Effector memory CD4-positive, alpha-beta T cell (primary cell): ENCODE results near the gene CYCS.

Experiments
- DNase-seq, 3 donors: peaks; one replicate each; pipeline ENCODE4 v3.0.0-alpha.2; 2020
- H3K27ac ChIP-seq: 2 replicates; pipeline ENCODE4 v1.7.0; 2013; ENCODE audit warnings: mild to moderate bottlenecking, low read length, moderate library complexity; ENCODE audit not compliant: insufficient read depth, poor library complexity, severe bottlenecking
- H3K27me3 ChIP-seq: replicated peaks from 2 replicates; pipeline ENCODE4 v1.7.0; 2013; ENCODE audit warnings: mild to moderate bottlenecking, low read length; ENCODE audit not compliant: insufficient read depth, control insufficient read depth, poor library complexity, severe bottlenecking
- H3K36me3 ChIP-seq: 2 replicates; pipeline ENCODE4 v1.7.0; 2013; ENCODE audit warnings: mild to moderate bottlenecking, low read length, moderate library complexity; ENCODE audit not compliant: control insufficient read depth, insufficient read depth
- H3K4me1 ChIP-seq: 2 replicates; pipeline ENCODE4 v1.7.0; 2013; ENCODE audit warnings: low read length, mild to moderate bottlenecking; ENCODE audit not compliant: control insufficient read depth, insufficient read depth, poor library complexity, severe bottlenecking
- H3K4me3 ChIP-seq: 2 replicates; pipeline ENCODE4 v1.7.0; 2013; ENCODE audit warnings: low read length, low read depth, mild to moderate bottlenecking; ENCODE audit not compliant: insufficient read depth, poor library complexity, severe bottlenecking
- H3K9me3 ChIP-seq: 2 replicates; pipeline ENCODE4 v1.7.0; 2013; ENCODE audit warnings: mild to moderate bottlenecking, low read length, moderate library complexity; ENCODE audit not compliant: control insufficient read depth

Gene CYCS

GRCh38 chr7:25077096-25077495, 48.0 kb downstream of the CYCS start:
- no peak for DNase-seq
- no peaks in the 10 kb centered on the region for H3K36me3 ChIP-seq
- H3K4me1 ChIP-seq, result no peaks in the 10 kb centered on the region
- no peak overlapping the region for H3K4me3 ChIP-seq
- H3K9me3 ChIP-seq, result no peaks in the 10 kb centered on the region
- H3K27ac ChIP-seq, result no peak overlapping the region
- H3K27me3 ChIP-seq, result no peaks in the 10 kb centered on the region

- Histone ChIP-seq H3K4me3 (no peak overlapping the region), H3K9me3 (no peaks in the 10 kb centered on the region), H3K27me3 (no peaks in the 10 kb centered on the region), H3K4me1 (no peaks in the 10 kb centered on the region), H3K27ac (no peak overlapping the region), H3K36me3 (no peaks in the 10 kb centered on the region)
- DNase-seq, result no peak
Measured at GRCh38 chr7:25075459-25075858, 49.6 kb downstream of the CYCS start.

- DNase-seq, result no peak
- no peaks in the 10 kb centered on the region for H3K4me1 ChIP-seq
- no peaks in the 10 kb centered on the region for H3K36me3 ChIP-seq
- no peaks in the 10 kb centered on the region for H3K27me3 ChIP-seq
- H3K4me3 ChIP-seq, result no peak overlapping the region
- no peaks in the 10 kb centered on the region for H3K9me3 ChIP-seq
- no peak overlapping the region for H3K27ac ChIP-seq
Measured at GRCh38 chr7:25073451-25073850, 51.6 kb downstream of the CYCS start.
